T-helper 1 cell treated with Interleukin-12 subunit alpha and Interleukin-12 subunit beta and Interleukin-4 antibody, amounts not matched to agents 30 ng/mL and 1 ng/mL, for 36 hours (primary cell): Measurements from ENCODE around the gene CLMP. TPM values are rescaled to one million over a fixed set of nuclear protein-coding genes. Genes with fewer than 3 reads are reported as not detected.
"Not testable (repeated sequence)": the region's sequence is repeated elsewhere in the genome, so short reads cannot be mapped to it uniquely, and the experiment has no call there.

Experiments
- intact Hi-C: fragments of 100-400 bp; cut with micrococcal nuclease; formaldehyde crosslinking; loops from one replicate; pipeline ENCODE4 v1.15.1; 2024
- total RNA-seq: library from RNA; stranded (reverse); gene quantifications from 2 replicates; pipeline ENCODE4 v1.2.3, GENCODE V29; 2022

Gene CLMP
- total RNA-seq, 1 donor from 2014 or later = 0.91 TPM

GRCh38 chr11:123218451-123218850, 23.4 kb upstream of the CLMP start:
- intact Hi-C loops = no loop called here

GRCh38 chr11:123217897-123218296, 22.8 kb upstream of the CLMP start:
- intact Hi-C loops = no loop called here

- intact Hi-C loops = no loop called here
Observed at GRCh38 chr11:123216249-123216648, 21.2 kb upstream of the CLMP start.

GRCh38 chr11:123214940-123215339, 19.9 kb upstream of the CLMP start:
- intact Hi-C loops = no loop called here

GRCh38 chr11:123214396-123214795, 19.3 kb upstream of the CLMP start:
- intact Hi-C loops = no loop called here

- intact Hi-C loops = no loop called here
Observed at GRCh38 chr11:123213307-123213771, 18.3 kb upstream of the CLMP start.

GRCh38 chr11:123212406-123212805, 17.4 kb upstream of the CLMP start:
- intact Hi-C loops = no loop called here

- intact Hi-C loops = no loop called here
Observed at GRCh38 chr11:123211981-123212380, 16.9 kb upstream of the CLMP start.

- intact Hi-C loops = no loop called here
Observed at GRCh38 chr11:123211149-123211852, 16.3 kb upstream of the CLMP start.

GRCh38 chr11:123209591-123209990, 14.5 kb upstream of the CLMP start:
- intact Hi-C loops = no loop called here

- intact Hi-C loops = no loop called here
Observed at GRCh38 chr11:123206791-123207434, 11.9 kb upstream of the CLMP start.

- intact Hi-C loops = not testable (repeated sequence)
Observed at GRCh38 chr11:123206055-123206454, 11.0 kb upstream of the CLMP start.

GRCh38 chr11:123203934-123204333, 8.9 kb upstream of the CLMP start:
- intact Hi-C loops = no loop called here

GRCh38 chr11:123203471-123203870, 8.4 kb upstream of the CLMP start:
- intact Hi-C loops = no loop called here

GRCh38 chr11:123202155-123203151, 7.4 kb upstream of the CLMP start:
- intact Hi-C loops = no loop called here

- intact Hi-C loops = no loop called here
Observed at GRCh38 chr11:123200264-123200663, 5.2 kb upstream of the CLMP start.

GRCh38 chr11:123197711-123198110, 2.7 kb upstream of the CLMP start:
- intact Hi-C loops = no loop called here

GRCh38 chr11:123196060-123196714, 1.1 kb upstream of the CLMP start:
- intact Hi-C loops = no loop called here

- intact Hi-C loops = no loop called here
Observed at GRCh38 chr11:123194337-123195187, 486 bp downstream of the CLMP start.

GRCh38 chr11:123193742-123194141, 1.3 kb downstream of the CLMP start:
- intact Hi-C loops = no loop called here
